ENCODE measurements around the gene CBX5. TPM values are rescaled to one million over a fixed set of nuclear protein-coding genes. Genes with fewer than 3 reads are reported as not detected.

The CBX5 gene
- polyA plus RNA-seq, 1 donor from 2014 or later: 57.1 TPM

DNA sequence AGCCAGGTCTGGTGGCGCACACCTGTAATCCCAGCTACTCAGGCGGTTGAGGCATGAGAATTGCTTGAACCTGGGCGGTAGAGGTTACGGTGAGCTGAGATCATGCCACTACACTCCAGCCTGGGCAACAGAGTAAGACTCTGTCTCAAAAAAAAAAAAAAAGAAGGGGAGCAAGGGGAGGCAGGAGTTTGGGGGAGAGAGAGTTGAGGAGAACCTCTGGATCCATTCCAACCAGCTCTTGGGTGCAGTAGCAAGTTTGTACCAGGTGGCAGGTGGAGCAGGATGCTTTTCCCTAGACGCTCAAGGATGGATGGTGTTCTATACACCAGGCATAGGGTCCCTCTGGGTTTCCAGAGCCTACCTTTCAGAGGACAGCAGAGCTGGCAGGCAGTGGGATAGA lies 19.0 kb upstream of the CBX5 start:
- no peak overlapping the region for H3K9ac ChIP-seq (ENCODE audit: low read length)
- H3K36me3 ChIP-seq (ENCODE audit: insufficient read depth, low read length): no peaks in the 10 kb centered on the region
- H3K4me2 ChIP-seq (ENCODE audit: low read length): no peak overlapping the region
- no peak overlapping the region for H3K4me3 ChIP-seq (ENCODE audit: low read length)
- H4K20me1 ChIP-seq (ENCODE audit: insufficient read depth): no peaks in the 10 kb centered on the region
- H3K27ac ChIP-seq (ENCODE audit: low read length): no peak overlapping the region
- TF ChIP-seq, protein P1, sequence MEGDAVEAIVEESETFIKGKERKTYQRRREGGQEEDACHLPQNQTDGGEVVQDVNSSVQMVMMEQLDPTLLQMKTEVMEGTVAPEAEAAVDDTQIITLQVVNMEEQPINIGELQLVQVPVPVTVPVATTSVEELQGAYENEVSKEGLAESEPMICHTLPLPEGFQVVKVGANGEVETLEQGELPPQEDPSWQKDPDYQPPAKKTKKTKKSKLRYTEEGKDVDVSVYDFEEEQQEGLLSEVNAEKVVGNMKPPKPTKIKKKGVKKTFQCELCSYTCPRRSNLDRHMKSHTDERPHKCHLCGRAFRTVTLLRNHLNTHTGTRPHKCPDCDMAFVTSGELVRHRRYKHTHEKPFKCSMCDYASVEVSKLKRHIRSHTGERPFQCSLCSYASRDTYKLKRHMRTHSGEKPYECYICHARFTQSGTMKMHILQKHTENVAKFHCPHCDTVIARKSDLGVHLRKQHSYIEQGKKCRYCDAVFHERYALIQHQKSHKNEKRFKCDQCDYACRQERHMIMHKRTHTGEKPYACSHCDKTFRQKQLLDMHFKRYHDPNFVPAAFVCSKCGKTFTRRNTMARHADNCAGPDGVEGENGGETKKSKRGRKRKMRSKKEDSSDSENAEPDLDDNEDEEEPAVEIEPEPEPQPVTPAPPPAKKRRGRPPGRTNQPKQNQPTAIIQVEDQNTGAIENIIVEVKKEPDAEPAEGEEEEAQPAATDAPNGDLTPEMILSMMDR (IDR thresholded peaks at IDR 0.05; ENCODE audit: poor library complexity, severe bottlenecking): no peak
- no peak for TF ChIP-seq MXI1 (conservative IDR thresholded peaks at IDR 0.05; ENCODE audit: poor library complexity, severe bottlenecking)
- TF ChIP-seq, protein P2, sequence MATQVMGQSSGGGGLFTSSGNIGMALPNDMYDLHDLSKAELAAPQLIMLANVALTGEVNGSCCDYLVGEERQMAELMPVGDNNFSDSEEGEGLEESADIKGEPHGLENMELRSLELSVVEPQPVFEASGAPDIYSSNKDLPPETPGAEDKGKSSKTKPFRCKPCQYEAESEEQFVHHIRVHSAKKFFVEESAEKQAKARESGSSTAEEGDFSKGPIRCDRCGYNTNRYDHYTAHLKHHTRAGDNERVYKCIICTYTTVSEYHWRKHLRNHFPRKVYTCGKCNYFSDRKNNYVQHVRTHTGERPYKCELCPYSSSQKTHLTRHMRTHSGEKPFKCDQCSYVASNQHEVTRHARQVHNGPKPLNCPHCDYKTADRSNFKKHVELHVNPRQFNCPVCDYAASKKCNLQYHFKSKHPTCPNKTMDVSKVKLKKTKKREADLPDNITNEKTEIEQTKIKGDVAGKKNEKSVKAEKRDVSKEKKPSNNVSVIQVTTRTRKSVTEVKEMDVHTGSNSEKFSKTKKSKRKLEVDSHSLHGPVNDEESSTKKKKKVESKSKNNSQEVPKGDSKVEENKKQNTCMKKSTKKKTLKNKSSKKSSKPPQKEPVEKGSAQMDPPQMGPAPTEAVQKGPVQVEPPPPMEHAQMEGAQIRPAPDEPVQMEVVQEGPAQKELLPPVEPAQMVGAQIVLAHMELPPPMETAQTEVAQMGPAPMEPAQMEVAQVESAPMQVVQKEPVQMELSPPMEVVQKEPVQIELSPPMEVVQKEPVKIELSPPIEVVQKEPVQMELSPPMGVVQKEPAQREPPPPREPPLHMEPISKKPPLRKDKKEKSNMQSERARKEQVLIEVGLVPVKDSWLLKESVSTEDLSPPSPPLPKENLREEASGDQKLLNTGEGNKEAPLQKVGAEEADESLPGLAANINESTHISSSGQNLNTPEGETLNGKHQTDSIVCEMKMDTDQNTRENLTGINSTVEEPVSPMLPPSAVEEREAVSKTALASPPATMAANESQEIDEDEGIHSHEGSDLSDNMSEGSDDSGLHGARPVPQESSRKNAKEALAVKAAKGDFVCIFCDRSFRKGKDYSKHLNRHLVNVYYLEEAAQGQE (IDR thresholded peaks at IDR 0.05; ENCODE audit: borderline replicate concordance): no peak
- TF ChIP-seq EP300 (conservative IDR thresholded peaks at IDR 0.05; ENCODE audit: poor library complexity, severe bottlenecking): no peak
- no peak for TF ChIP-seq TAF1 (IDR thresholded peaks at IDR 0.05; ENCODE audit: low read depth)
- no peak for TF ChIP-seq SMC3 (conservative IDR thresholded peaks at IDR 0.05; ENCODE audit: poor library complexity)
- no peaks in the 10 kb centered on the region for H3K9me2 ChIP-seq (ENCODE audit: insufficient read depth, low read length)
- H3F3A ChIP-seq (ENCODE audit: insufficient read depth, low read length, poor library complexity, severe bottlenecking): no peaks in the 10 kb centered on the region
- no peak overlapping the region for H2AFZ ChIP-seq (ENCODE audit: low read depth, low read length)
- no peaks in the 10 kb centered on the region for H3K9me3 ChIP-seq (ENCODE audit: low read length)
- H3K79me2 ChIP-seq (replicated peaks; ENCODE audit: insufficient read depth, low read length): no peaks in the 10 kb centered on the region
- no peaks in the 10 kb centered on the region for H3K27me3 ChIP-seq (ENCODE audit: insufficient read depth, low read depth, low read length)

DNA sequence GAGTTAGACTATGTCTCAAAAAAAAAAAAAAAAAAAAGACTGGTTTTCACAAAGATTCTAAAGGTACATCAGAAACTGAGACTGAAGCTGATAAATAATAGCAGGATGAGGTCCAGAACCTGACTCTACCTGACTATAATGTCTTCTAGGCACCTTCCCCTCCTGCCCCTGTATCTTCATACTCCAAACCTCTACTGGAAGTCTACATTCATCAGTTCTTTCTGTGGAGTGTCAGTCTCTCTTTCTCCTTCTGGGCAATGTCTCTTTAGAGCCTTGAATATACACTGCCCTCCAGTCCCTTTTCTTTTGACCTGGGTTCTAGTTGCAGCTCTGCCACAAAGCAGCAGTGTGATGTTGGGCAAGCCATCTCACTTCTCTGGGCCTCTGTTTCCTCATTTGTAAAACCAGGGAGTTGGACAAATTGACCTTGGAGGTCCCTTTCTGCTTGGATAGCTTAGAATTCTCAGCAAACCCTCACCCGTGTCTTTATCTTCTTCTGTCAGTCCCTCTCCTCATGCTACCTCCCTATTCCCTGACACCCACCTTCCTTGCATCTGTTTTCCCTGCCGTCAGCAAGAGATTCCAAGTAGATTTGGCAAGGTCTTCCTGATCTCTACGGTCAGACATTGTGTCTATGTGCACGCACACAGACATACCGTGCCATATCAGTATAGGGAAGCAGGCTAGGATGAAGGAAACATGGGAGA lies 16.6 kb upstream of the CBX5 start:
- Histone ChIP-seq H3K27ac (ENCODE audit: low read length) (no peak overlapping the region), H3K79me2 (replicated peaks; ENCODE audit: insufficient read depth, low read length) (no peaks in the 10 kb centered on the region), H3K4me3 (ENCODE audit: low read length) (no peak overlapping the region), H3K4me2 (ENCODE audit: low read length) (no peak overlapping the region), H4K20me1 (ENCODE audit: insufficient read depth) (no peaks in the 10 kb centered on the region), H3K9me2 (ENCODE audit: insufficient read depth, low read length) (no peaks in the 10 kb centered on the region), H3K9me3 (ENCODE audit: low read length) (no peaks in the 10 kb centered on the region), H2AFZ (ENCODE audit: low read depth, low read length) (no peak overlapping the region), H3K27me3 (ENCODE audit: insufficient read depth, low read depth, low read length) (no peaks in the 10 kb centered on the region), H3F3A (ENCODE audit: insufficient read depth, low read length, poor library complexity, severe bottlenecking) (no peaks in the 10 kb centered on the region), H3K36me3 (ENCODE audit: insufficient read depth, low read length) (no peaks in the 10 kb centered on the region), H3K9ac (ENCODE audit: low read length) (no peak overlapping the region)
- no peak for TF ChIP-seq SMC3 (conservative IDR thresholded peaks at IDR 0.05; ENCODE audit: poor library complexity)
- TF ChIP-seq, protein P1 (IDR thresholded peaks at IDR 0.05; ENCODE audit: poor library complexity, severe bottlenecking): no peak
- TF ChIP-seq, protein P2 (IDR thresholded peaks at IDR 0.05; ENCODE audit: borderline replicate concordance): no peak
- TF ChIP-seq RAD21 (conservative IDR thresholded peaks at IDR 0.05): no peak
- TF ChIP-seq EZH2 (IDR thresholded peaks at IDR 0.05; ENCODE audit: borderline replicate concordance, insufficient read depth, low read length, poor library complexity, severe bottlenecking): no peak

Measured in neural cell (in vitro differentiated cells).